Measurements from ENCODE around the gene KRT5. TPM values are rescaled to one million over a fixed set of nuclear protein-coding genes. Genes with fewer than 3 reads are reported as not detected.

The KRT5 gene
- total and polyA plus RNA-seq, 2 donors (not counting 3 experiments of a cell fraction or from before 2014, with no cell fraction given) = 0.32 to 0.86 TPM

DNA sequence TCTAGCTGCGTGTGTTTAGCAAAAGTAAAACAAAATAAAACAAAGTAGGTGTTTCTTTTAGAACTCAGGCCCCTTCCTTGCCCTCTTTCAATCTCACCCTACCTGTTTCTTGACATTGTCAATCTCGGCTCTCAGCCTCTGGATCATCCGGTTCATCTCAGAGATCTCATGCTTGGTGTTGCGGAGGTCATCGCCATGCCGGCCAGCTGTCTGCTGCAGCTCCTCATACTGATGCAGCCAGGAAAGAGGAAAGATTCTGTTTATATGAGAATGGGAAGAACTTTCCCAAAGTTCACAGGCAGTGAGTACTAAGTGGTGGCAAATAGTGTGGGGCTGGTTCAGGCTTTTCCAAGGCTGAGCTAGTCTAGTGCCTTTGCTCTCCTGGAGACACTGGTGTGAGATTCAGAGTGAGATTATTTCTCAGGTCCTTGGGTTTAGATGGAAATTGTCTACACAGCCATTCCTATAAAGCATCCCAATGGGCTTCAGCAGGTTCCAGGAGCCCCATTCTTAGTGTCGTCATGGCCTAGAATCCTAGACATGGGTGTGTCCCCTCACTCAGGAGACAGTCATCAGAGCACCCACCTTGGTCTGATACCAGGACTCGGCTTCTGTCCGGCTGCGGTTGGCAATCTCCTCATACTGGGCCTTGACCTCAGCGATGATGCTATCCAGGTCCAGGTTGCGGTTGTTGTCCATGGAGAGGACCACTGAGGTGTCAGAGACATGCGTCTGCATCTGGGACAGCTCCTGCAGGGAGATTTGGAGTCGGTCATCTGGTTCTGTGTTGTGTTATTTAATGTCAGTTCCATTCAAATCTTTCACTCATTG is 3.0 kb downstream of the KRT5 start:
- no peak overlapping the region for H3K27ac ChIP-seq (ENCODE audit: insufficient read depth, low read depth, low read length)
- H3K27me3 ChIP-seq (ENCODE audit: control insufficient read depth in 2 of 2, insufficient read depth in 2 of 2, low read length in 2 of 2) = no peaks in the 10 kb centered on the region
- dilution Hi-C loops (cut with MboI; ENCODE audit: extremely low pct_ligation_motif_present, low sequenced_read_pairs) (no loop called here), intact Hi-C loops (cut with micrococcal nuclease) (no loop called here)
- no peak overlapping the region for H3K4me2 ChIP-seq (ENCODE audit: insufficient read depth, low read length)
- no peaks in the 10 kb centered on the region for H3K4me1 ChIP-seq (ENCODE audit: control insufficient read depth, extremely low read depth, insufficient read depth, low read length)
- no peaks in the 10 kb centered on the region for H3K9me3 ChIP-seq (replicated peaks; ENCODE audit: control insufficient read depth, insufficient read depth, low read length)
- H3K79me2 ChIP-seq (ENCODE audit: control insufficient read depth, insufficient read depth, low read length) = no peaks in the 10 kb centered on the region
- no peak overlapping the region for H3K4me3 ChIP-seq (replicated peaks in 1 of 3; ENCODE audit: insufficient read depth in 1 of 3, low read depth in 1 of 3, low read length in 3 of 3)
- POLR2A ChIA-PET = no interaction called here
- H4K20me1 ChIP-seq (replicated peaks; ENCODE audit: control insufficient read depth, extremely low read depth, insufficient read depth, low read length) = no peaks in the 10 kb centered on the region
- H2AFZ ChIP-seq (ENCODE audit: low read depth, low read length) = no peak overlapping the region
- CTCF ChIA-PET = interaction anchor here (1.7 kb wide), 1 partner anchor 17 kb away, joined by 4 read pairs; no protein-coding TSS in a partner anchor
- H3K9me1 ChIP-seq (replicated peaks; ENCODE audit: control insufficient read depth, extremely low read depth, insufficient read depth, low read length) = no peaks in the 10 kb centered on the region
- no peak for TF ChIP-seq FOS (IDR thresholded peaks at IDR 0.05; ENCODE audit: borderline replicate concordance, insufficient read depth, low read length)
- FAIRE-seq (no peak), DNase-seq (ENCODE audit: low read depth, low spot score) (no peak)
- BruUV-seq (replicated peaks) = no TSS peak
- no peaks in the 10 kb centered on the region for H3K36me3 ChIP-seq (ENCODE audit: control insufficient read depth in 2 of 2, extremely low read depth in 1 of 2, insufficient read depth in 2 of 2, low read length in 2 of 2)
- H3K9ac ChIP-seq (replicated peaks; ENCODE audit: extremely low read depth, insufficient read depth, low read length) = no peak overlapping the region

DNA sequence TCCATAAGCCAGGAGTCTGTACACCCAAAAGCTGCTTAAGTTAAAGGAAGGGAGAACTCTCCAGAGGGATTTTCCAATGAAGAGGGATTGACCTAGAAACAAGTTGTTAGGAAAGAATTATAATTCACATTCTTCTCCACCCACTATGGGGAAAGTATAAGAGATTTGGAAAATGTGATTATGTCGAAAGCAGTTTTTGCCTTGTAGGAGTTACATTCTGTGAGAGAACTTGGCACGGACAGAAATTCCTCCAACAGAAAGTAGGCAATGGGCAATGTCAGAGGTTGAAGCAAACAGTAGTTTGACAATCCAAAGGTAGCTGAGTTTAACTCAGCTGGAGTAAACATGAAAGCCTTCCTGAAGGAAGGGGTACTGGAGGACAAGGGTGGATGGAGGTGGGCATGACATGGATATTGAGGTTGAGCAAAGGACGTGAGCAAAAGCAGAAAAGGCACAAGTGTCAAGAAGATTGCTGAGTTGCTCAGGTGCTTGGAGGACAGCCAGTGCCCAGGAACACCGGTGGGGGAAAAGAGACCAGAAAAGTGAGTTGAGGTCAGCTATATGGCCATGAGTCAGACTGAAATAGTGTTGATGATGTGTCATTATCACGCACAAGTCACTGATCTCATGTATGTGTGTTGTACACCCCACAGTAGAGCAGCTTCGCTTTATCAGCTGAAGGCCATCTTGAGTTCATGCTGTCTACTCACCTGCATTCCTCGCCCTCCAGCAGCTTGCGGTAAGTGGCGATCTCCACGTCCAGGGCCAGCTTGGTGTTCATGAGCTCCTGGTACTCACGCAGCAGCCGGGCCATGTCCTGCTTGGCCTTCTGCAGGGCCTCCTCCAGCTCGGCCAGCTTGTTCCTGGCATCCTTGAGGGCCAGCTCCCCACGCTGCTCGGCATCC is 4.0 kb downstream of the KRT5 start:
- H3K4me1 ChIP-seq (ENCODE audit: control insufficient read depth, extremely low read depth, insufficient read depth, low read length) = no peaks in the 10 kb centered on the region
- no peak for TF ChIP-seq EZH2 (IDR thresholded peaks at IDR 0.05; ENCODE audit: borderline replicate concordance, low read depth, low read length, severe bottlenecking)
- TF ChIP-seq, protein P1, sequence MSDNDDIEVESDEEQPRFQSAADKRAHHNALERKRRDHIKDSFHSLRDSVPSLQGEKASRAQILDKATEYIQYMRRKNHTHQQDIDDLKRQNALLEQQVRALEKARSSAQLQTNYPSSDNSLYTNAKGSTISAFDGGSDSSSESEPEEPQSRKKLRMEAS (IDR thresholded peaks at IDR 0.05; ENCODE audit: insufficient read depth, insufficient read length) = no peak
- no peak for TF ChIP-seq JUN (IDR thresholded peaks at IDR 0.05; ENCODE audit: borderline replicate concordance, insufficient read depth, insufficient read length, low read depth)
- TF ChIP-seq, protein P2, sequence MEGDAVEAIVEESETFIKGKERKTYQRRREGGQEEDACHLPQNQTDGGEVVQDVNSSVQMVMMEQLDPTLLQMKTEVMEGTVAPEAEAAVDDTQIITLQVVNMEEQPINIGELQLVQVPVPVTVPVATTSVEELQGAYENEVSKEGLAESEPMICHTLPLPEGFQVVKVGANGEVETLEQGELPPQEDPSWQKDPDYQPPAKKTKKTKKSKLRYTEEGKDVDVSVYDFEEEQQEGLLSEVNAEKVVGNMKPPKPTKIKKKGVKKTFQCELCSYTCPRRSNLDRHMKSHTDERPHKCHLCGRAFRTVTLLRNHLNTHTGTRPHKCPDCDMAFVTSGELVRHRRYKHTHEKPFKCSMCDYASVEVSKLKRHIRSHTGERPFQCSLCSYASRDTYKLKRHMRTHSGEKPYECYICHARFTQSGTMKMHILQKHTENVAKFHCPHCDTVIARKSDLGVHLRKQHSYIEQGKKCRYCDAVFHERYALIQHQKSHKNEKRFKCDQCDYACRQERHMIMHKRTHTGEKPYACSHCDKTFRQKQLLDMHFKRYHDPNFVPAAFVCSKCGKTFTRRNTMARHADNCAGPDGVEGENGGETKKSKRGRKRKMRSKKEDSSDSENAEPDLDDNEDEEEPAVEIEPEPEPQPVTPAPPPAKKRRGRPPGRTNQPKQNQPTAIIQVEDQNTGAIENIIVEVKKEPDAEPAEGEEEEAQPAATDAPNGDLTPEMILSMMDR (IDR thresholded peaks at IDR 0.05; ENCODE audit: extremely low read depth in 1 of 2, insufficient read depth in 1 of 2, low read depth in 1 of 2, low read length in 2 of 2) = no peak
- no peak for TF ChIP-seq FOS (IDR thresholded peaks at IDR 0.05; ENCODE audit: borderline replicate concordance, insufficient read depth, low read length)
- no peak for TF ChIP-seq POLR2A (IDR thresholded peaks at IDR 0.05; ENCODE audit: low read depth, low read length)
- no peak for TF ChIP-seq MYC (IDR thresholded peaks at IDR 0.05; ENCODE audit: low read depth, low read length)
- H3K36me3 ChIP-seq (ENCODE audit: control insufficient read depth in 2 of 2, extremely low read depth in 1 of 2, insufficient read depth in 2 of 2, low read length in 2 of 2) = no peaks in the 10 kb centered on the region
- ChIA-PET CTCF (interaction anchor here (1.7 kb wide), 1 partner anchor 16 kb away, joined by 4 read pairs; no protein-coding TSS in a partner anchor), POLR2A (no interaction called here)
- no peaks in the 10 kb centered on the region for H3K9me3 ChIP-seq (replicated peaks; ENCODE audit: control insufficient read depth, insufficient read depth, low read length)
- no peaks in the 10 kb centered on the region for H4K20me1 ChIP-seq (replicated peaks; ENCODE audit: control insufficient read depth, extremely low read depth, insufficient read depth, low read length)
- no peak overlapping the region for H2AFZ ChIP-seq (ENCODE audit: low read depth, low read length)
- H3K79me2 ChIP-seq (ENCODE audit: control insufficient read depth, insufficient read depth, low read length) = no peaks in the 10 kb centered on the region
- BruUV-seq (replicated peaks) = no TSS peak
- intact Hi-C loops (cut with micrococcal nuclease) = no loop called here
- H3K27me3 ChIP-seq (ENCODE audit: control insufficient read depth in 2 of 2, insufficient read depth in 2 of 2, low read length in 2 of 2) = no peaks in the 10 kb centered on the region
- no peaks in the 10 kb centered on the region for H3K9me1 ChIP-seq (replicated peaks; ENCODE audit: control insufficient read depth, extremely low read depth, insufficient read depth, low read length)
- dilution Hi-C loops (cut with MboI; ENCODE audit: extremely low pct_ligation_motif_present, low sequenced_read_pairs) = no loop called here
- DNase-seq (ENCODE audit: low read depth, low spot score) (no peak), FAIRE-seq (no peak)
- no peak overlapping the region for H3K9ac ChIP-seq (replicated peaks; ENCODE audit: extremely low read depth, insufficient read depth, low read length)
- H3K4me3 ChIP-seq (replicated peaks in 1 of 3; ENCODE audit: insufficient read depth in 1 of 3, low read depth in 1 of 3, low read length in 3 of 3) = no peak overlapping the region
- no peak overlapping the region for H3K4me2 ChIP-seq (ENCODE audit: insufficient read depth, low read length)
- H3K27ac ChIP-seq (ENCODE audit: insufficient read depth, low read depth, low read length) = no peak overlapping the region
